Forelimb muscle (tissue), 1 donor: ENCODE data around the gene D2HGDH. TPM values are rescaled to one million over a fixed set of nuclear protein-coding genes. Genes with fewer than 3 reads are reported as not detected.
"Not testable (repeated sequence)": the region's sequence is repeated elsewhere in the genome, so short reads cannot be mapped to it uniquely, and the experiment has no call there.

Experiments used
- DNase-seq: peaks from one replicate; pipeline ENCODE4 v3.0.0-alpha.2; 2013; ENCODE audit warnings: low read depth
- polyA plus RNA-seq: library from polyadenylated mRNA; unstranded; fragments of 120-200 nt; gene quantifications from one replicate; pipeline ENCODE4 v1.2.1, GENCODE V29; 2013; ENCODE audit not compliant: insufficient read length

Gene D2HGDH
- polyA plus RNA-seq, 1 donor, result 24.9 TPM

GRCh38 chr2:241768850-241769249 lies 34.4 kb downstream of the D2HGDH start:
- no peak for DNase-seq

GRCh38 chr2:241769819-241770184 lies 35.4 kb downstream of the D2HGDH start:
- DNase-seq, result no peak

- DNase-seq, result no peak
These were observed 35.9 kb downstream of the D2HGDH start for GRCh38 chr2:241770185-241770935.

GRCh38 chr2:241770936-241771285 lies 36.5 kb downstream of the D2HGDH start:
- no peak for DNase-seq

GRCh38 chr2:241771286-241772062 lies 37.0 kb downstream of the D2HGDH start:
- DNase-seq, result peak; percentile 31

GRCh38 chr2:241772063-241772499 lies 37.7 kb downstream of the D2HGDH start:
- no peak for DNase-seq

GRCh38 chr2:241773511-241774418 lies 39.3 kb downstream of the D2HGDH start:
- no peak for DNase-seq

GRCh38 chr2:241774419-241775222 lies 40.2 kb downstream of the D2HGDH start:
- DNase-seq, result no peak

GRCh38 chr2:241775223-241776177 lies 41.1 kb downstream of the D2HGDH start:
- no peak for DNase-seq

- no peak for DNase-seq
These were observed 42.1 kb downstream of the D2HGDH start, which contains the start of gene GAL3ST2 for GRCh38 chr2:241776336-241777169. GAL3ST2 (plus strand) TSS chr2:241776822; CDS start chr2:241776956, 134 bp downstream.

- DNase-seq, result no peak
These were observed 42.8 kb downstream of the D2HGDH start for GRCh38 chr2:241777170-241777685.

GRCh38 chr2:241777686-241778627 lies 43.5 kb downstream of the D2HGDH start:
- no peak for DNase-seq

- DNase-seq, result no peak
These were observed 46.6 kb downstream of the D2HGDH start for GRCh38 chr2:241780939-241781569.

GRCh38 chr2:241782053-241782452 lies 47.6 kb downstream of the D2HGDH start:
- DNase-seq, result not testable (repeated sequence)

GRCh38 chr2:241788135-241788534 lies 53.7 kb downstream of the D2HGDH start:
- DNase-seq, result no peak

GRCh38 chr2:241788572-241788971 lies 54.1 kb downstream of the D2HGDH start:
- no peak for DNase-seq

- DNase-seq, result not testable (repeated sequence)
These were observed 57.0 kb downstream of the D2HGDH start for GRCh38 chr2:241791385-241791784.
